Iris pigment epithelial cell (primary cell): ENCODE measurements around the gene SLC39A13.

ENCODE experiments used
- DNase-seq: peaks from one replicate; pipeline ENCODE4 v3.0.0-alpha.2; 2011; ENCODE audit warnings: low read depth

Gene SLC39A13

GRCh38 chr11:47407746-47408590 lies at the start of gene SLC39A13:
TSS of gene SLC39A13 (plus strand) at chr11:47408590. CDS start at chr11:47410095, 1,505 bp downstream.
- DNase-seq: peak; percentile 96

- DNase-seq: no peak
Measured at GRCh38 chr11:47358731-47359051, 49.7 kb upstream of the SLC39A13 start.

- no peak for DNase-seq
Measured at GRCh38 chr11:47359162-47359561, 49.2 kb upstream of the SLC39A13 start.

- DNase-seq: no peak
Measured at GRCh38 chr11:47359586-47359985, 48.8 kb upstream of the SLC39A13 start.

- no peak for DNase-seq
Measured at GRCh38 chr11:47360341-47360740, 48.0 kb upstream of the SLC39A13 start.

- no peak for DNase-seq
Measured at GRCh38 chr11:47361419-47361818, 47.0 kb upstream of the SLC39A13 start.

GRCh38 chr11:47366020-47366490 lies 42.3 kb upstream of the SLC39A13 start:
- no peak for DNase-seq

GRCh38 chr11:47369676-47370075 lies 38.7 kb upstream of the SLC39A13 start:
- no peak for DNase-seq

- DNase-seq: no peak
Measured at GRCh38 chr11:47372422-47372821, 36.0 kb upstream of the SLC39A13 start.

GRCh38 chr11:47373876-47374719 lies 34.3 kb upstream of the SLC39A13 start:
- DNase-seq: peak; percentile 61

GRCh38 chr11:47374720-47375019 lies 33.7 kb upstream of the SLC39A13 start:
- no peak for DNase-seq

GRCh38 chr11:47375020-47375419 lies 33.4 kb upstream of the SLC39A13 start:
- DNase-seq: no peak

- DNase-seq: no peak
Measured at GRCh38 chr11:47375546-47376085, 32.8 kb upstream of the SLC39A13 start.

- no peak for DNase-seq
Measured at GRCh38 chr11:47376107-47376524, 32.3 kb upstream of the SLC39A13 start.

GRCh38 chr11:47376525-47377371 lies 31.6 kb upstream of the SLC39A13 start:
- no peak for DNase-seq

- no peak for DNase-seq
Measured at GRCh38 chr11:47377571-47378009, 30.8 kb upstream of the SLC39A13 start.

- DNase-seq: no peak
Measured at GRCh38 chr11:47378010-47378835, 30.2 kb upstream of the SLC39A13 start, which contains the start of gene SPI1. TSS of gene SPI1 (minus strand) at chr11:47378547. CDS start at chr11:47378353, 194 bp downstream.

- DNase-seq: no peak
Measured at GRCh38 chr11:47378836-47379170, 29.6 kb upstream of the SLC39A13 start.

- DNase-seq: no peak
Measured at GRCh38 chr11:47379317-47379716, 29.1 kb upstream of the SLC39A13 start.

GRCh38 chr11:47380078-47380477 lies 28.3 kb upstream of the SLC39A13 start:
- no peak for DNase-seq

GRCh38 chr11:47383071-47383470 lies 25.3 kb upstream of the SLC39A13 start:
- DNase-seq: no peak
